Activated T-cell treated with anti-CD3 and anti-CD28 coated beads for 1 hour (primary cell): ENCODE data around the gene SHROOM3.

Experiments used
- DNase-seq: peaks from one replicate; pipeline ENCODE4 v3.0.0-alpha.2; 2020; ENCODE audit warnings: low read depth

Gene SHROOM3

DNA sequence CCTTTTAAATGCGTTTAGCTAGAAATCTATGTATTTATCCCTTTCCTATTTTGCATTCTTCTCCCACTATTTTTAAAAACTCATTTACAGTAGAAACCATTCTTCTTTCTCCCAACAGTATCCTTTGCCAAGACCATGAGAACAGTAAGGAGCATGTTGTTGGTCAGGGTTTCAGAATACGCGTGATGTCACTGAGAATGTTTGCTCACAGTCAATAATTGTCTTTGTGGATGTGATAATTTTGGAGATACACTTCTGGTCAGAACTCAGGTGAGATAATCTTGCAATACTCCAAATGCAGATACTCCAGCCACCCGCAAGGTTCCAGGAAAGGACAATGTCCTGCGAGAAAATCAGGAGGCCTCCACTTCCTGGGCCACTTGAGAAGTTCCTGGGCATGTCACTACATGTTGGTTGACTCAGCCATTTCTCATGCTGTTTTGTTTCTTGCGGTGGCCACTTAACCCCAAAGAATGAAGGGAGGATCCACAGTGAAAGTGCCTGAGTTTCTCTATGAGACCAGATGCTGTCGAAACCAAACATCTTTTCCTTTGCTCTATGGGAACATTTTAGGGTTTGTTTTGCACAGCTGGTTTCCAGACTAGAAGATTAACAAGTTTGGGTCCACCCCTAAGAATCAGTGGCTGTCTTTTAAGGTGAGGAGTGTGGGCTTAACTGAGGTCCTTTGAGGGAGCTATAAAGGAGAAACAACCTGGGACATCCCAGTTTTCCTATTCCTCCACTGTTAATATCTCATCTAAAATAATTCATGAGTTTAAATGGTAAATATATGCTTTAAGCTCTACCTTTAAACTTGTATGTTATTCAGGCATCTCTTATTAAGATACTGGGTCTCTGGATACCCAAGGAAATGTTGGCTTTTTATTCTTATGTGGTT is 346.9 kb downstream of the SHROOM3 start:
- no peak for DNase-seq

GRCh38 chr4:76782837-76783236 is 347.8 kb downstream of the SHROOM3 start:
- DNase-seq: no peak

DNA sequence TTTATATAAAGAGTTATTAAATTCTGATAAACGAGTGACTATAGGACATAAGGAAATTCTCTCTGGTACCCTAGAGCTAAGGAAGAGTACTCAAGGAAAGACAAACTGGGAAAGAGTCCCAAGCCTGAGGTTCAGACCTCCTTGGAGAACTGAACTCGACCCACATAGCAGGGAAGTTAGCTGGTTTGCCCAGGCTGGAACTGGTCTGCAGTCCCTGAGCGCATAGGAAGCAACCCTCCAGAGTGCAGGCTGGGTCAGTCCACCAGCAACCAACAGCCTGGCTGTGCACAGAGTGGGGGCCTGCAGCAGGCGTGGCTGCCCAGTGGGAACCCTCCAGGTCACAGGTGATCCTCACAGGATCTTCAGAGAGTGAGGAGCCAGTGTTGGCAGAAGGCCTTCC is 348.8 kb downstream of the SHROOM3 start:
- DNase-seq: no peak

DNA sequence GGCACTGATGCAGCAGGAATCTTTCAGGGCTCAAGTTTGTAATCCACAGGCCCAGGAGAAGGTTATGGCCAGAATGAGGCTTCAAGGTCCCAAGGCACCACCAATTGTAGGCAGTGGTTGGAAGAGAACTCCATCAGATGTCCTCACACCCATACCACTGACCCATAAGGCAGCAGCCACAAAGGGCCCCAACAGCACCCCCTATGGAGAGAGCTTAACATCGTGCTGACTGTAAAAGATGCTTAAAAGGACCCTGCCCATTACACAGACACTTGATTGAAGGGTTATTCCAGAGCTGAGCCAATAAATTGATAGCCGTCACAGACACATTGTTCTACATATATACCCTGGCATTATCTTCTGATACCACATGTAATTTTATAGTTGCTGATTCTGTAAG is 349.2 kb downstream of the SHROOM3 start:
- DNase-seq: no peak

DNA sequence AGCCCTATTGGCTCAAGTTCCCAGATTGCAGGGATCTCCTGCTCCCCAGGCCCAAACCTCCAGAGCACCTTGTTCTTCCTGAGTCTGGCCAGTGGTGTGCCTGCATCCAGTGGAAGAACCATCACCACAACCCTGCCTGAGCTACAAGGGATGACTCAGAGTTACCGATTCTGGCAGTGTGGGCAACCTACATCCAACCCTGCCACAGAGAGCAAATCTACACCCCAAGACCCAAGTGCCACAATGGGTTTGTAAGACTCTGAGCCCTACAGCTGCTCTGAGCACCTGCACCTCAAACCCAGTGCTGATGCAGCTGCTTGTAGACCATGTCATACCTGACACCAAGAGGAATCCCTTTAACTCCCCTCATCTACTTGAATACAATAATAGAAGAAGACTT is 352.9 kb downstream of the SHROOM3 start:
- no peak for DNase-seq

DNA sequence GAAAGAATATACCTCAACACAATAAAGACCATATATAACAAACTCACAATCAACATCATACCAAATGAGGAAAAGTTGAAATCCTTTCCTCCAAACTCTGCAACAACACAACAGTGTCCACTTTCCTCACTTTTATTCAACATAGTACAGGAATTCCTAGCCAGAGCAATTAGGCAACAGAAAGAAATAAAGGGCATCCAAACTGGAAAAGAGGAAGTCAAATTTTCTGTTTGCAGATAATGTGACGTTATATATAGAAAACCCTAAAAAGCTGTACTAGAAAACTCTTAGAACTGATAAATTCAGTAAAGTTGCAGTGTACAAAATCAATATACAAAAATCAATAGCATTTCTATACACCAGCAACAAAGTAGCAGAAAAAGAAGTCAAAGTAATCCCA is 355.3 kb downstream of the SHROOM3 start:
- no peak for DNase-seq

DNA sequence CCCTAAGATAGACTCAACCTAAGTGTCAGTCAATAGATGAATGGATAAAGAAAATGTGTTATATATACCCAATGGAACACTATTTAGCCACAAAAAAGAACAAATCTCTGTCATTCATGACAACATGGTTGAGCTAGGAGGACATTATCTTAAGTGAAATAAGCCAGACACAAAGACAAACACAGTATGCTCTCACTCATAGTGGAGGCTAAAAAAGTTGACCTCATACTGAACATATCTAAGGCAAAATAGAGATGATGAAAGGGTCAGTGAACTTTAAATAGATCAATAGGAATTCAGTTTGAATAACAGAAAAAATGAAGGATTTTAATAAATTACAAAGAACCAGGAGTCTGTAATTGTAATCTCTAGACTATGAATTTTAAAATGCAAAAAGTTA is 356.4 kb downstream of the SHROOM3 start:
- no peak for DNase-seq

DNA sequence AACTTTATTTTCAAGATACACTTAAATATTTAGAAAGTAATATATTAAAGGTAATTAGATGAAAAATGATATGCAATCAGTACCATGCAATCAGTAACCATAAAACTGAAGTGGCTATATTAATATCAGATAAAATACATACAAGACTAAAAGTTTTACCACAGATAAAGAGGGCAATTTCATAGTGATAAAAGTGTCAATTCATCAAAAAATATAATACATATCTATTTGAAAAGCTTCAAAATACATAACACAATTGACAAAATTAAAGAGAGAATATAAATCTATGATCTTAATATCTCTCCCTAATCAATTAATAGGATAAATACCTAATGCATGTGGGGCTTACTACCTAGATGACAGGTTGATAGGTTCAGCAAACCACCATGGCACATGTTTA is 357.4 kb downstream of the SHROOM3 start:
- no peak for DNase-seq

DNA sequence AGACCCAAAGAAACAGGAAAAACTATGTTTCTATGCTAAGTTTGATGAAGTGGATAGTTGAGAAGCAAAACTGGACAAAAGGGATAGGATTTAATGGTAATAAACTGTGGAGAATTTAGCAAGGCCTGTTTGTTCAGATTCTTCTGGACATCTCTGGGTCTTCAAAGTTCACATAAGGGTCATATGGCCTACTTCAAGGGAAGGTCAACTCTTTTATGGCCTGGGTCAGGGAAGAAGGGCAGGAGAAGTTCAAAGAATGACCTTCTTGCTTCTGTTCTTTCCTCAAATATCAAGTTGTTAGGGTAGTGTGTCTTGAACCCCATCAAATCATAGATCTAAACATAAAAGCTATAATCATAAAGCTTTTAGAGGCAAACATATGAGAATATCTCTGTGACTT is 360.2 kb downstream of the SHROOM3 start:
- DNase-seq: no peak

- DNase-seq: no peak
These were observed 364.1 kb downstream of the SHROOM3 start for GRCh38 chr4:76799140-76799539.

DNA sequence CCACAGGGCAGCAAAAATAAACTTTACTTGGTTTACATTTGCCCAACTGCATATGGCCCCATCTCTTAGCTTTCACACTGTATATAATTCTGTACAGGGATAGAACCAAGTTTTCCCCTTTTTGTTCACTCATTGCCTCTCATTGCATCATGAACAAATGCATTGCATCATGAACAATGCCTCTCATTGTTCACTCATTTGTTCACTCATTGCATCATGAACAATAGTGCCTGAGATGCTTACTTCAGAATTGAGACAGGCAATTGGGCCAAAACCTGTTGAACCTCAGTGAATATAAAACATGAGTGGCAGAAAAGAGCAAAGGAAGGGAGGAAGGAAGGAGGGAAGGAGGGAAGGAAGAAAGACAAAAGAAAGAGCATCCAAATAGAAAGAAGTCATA is 364.7 kb downstream of the SHROOM3 start:
- DNase-seq: no peak

DNA sequence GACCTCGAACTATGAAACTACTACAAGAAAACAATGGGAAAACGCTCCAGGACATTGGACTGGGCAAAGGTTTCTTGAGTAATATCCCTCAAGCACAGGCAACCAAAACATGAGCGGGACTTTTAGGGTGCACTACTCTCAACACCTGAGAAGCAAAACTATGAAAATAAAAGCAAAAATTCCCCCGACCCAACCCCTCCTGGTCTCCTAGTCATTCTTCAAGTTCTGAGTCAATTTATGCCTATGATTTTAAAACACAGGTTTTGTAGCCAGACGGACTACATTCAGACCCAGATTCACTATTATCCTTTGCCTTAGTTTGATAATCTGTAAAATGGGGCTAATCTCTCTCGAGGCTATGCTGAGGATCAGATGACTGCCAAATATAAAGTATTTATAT is 365.9 kb downstream of the SHROOM3 start:
- no peak for DNase-seq

DNA sequence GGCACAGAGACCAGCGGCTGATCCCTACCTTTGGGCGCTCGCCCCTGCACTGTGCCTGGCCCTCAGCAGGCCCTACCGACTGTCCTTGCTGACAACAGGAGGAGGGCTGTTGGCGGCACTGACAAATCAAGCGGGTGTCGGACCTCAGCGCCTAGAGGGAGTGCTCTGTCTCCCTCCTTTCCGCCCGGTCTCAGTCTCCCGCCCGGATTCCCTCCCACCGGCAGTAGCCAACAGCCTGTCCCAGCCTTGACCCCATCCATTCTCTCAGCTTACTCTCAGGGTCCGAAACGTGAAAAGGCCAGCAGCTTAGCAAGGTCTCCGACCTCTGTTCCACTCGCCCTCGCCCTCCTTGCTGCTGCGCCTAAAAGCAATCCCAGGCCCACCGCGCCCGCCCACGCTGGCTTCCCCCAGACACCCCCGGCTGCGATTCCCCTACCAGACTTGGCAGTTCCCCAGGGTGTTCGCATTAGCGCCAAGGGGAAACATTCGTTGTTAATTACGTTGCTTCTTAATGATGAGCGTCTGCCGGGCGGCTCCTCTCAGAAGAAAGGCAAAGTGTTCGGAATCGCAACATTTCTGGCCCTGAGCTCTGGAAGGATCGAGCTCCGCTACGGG is 366.7 kb downstream of the SHROOM3 start:
- no peak for DNase-seq

DNA sequence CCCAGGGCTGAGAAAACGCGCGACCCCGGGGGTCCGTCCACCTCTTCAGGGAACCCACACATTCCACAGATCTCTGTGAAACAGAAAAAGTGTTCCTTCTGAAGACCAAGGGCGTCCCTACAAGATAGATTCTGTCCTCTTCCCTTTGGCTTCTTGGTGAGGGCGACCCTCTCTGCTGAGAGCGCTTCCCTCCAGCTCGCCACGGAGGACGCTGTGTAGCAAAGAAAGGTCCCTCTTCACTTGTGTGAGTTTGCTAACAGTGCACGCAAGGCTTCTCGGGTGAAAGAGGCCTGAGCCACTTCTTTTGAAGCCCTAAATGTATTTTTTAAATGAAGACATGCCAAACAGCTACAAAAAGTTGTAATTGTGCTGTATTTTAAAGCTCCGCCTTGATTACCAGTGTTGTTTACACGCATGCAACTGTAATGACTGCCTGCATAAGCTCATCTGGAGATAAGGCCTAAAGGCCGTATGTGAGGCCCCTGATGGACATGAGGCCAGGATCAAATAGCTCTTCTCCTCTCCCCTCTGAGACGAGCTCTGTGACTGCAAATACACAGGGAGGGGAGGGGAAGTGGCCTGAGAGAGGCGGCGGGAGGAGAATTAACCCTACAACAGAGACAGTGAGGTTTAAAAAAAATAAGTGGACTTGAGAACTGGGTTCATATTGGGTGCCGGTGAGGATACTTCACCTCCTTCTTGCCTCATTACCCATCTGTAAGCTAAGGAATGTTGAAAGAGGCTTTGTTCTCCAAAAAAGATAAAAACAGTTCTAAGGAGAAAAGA is 367.4 kb downstream of the SHROOM3 start:
- DNase-seq: no peak

GRCh38 chr4:76803522-76803921 is 368.5 kb downstream of the SHROOM3 start:
- DNase-seq: no peak

GRCh38 chr4:76804096-76804495 is 369.1 kb downstream of the SHROOM3 start:
- no peak for DNase-seq

GRCh38 chr4:76806346-76806745 is 371.3 kb downstream of the SHROOM3 start:
- no peak for DNase-seq

DNA sequence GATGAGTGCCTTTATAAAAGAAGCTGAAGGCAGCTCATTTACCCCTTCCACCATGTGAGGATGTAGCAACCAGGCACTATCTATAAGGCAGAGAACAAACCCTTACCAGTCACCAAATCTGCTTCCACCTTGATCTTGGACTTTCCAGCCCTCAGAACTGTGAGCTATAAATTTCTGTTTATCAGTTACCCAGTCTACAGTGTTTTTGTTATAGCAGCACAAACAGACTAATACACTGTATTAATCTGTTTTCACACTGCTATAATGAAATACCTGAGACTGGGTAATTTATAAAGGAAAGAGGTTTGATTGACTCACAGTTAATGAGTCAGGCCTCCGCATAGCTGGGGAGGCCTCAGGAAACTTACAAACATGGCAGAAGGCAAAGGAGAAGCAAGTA is 371.7 kb downstream of the SHROOM3 start:
- DNase-seq: no peak

- no peak for DNase-seq
These were observed 374.7 kb downstream of the SHROOM3 start for GRCh38 chr4:76809594-76810305.

DNA sequence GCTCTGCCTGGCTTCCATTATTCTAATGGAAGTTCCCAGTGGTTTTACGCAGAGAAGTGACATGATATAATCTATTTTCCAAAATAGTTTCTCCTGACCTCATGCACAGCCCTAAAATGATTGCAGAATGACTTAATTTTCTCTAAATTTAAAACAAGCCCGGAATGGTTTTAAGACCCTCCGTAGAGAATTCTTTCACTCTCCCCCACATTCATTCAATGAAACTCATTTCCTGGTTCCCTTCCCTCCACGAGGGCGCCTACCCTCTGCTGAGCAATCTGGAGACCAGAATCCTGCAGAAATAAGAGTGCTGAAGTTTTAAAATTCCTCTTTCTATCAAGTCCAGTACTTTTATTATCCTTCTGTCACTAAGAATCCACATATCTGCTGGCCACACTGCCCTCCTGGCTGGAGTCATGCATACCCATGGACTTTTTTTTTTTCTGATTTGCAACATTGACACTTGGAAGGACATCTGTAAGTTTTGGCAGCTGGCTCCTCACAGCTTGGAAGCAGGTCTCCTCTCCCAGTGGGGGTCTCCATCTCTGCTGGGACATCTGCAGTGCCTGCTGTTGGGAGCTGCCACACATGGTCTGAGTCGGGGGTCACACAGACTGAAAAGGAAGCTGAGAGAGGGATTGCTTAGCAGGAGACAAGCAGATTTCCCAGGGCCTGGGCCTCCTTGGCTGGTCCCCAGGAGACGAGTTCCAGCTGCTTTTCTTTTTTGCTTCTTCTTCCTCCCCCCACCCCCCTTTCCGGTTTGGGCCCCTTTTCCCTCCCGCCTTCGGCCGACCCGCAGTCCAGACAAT is 376.8 kb downstream of the SHROOM3 start:
- no peak for DNase-seq

DNA sequence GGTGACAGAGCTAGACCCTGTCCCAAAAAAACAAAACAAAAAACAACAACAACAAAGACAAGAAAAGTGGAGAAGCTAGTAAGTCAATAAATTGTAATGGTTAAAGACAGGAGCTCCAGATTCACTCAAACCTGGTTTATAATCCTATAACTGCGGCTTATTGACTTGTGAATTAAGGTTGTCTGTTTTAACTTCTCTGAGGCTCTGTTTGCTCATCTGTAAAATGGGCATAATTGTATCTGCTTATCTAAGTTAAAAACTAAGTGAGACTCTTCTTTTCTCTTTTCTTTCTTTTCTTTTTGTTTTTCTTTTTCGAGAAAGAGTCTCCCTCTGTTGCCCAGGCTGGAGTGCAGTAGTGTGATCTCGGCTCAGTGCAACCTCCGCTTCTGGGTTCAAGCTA is 378.0 kb downstream of the SHROOM3 start:
- DNase-seq: no peak
